B cell (primary cell): ENCODE results near the gene STXBP6. TPM values are rescaled to one million over a fixed set of nuclear protein-coding genes. Genes with fewer than 3 reads are reported as not detected.

ENCODE experiments used
- ATAC-seq: fragments of 200-7000 bp; cut with Tn5 transposase; one replicate; pipeline ENCODE4 v1.10.0; 2021; ENCODE audit warnings: low read depth, mild to moderate bottlenecking, moderate number of reproducible peaks, moderate library complexity
- CTCF ChIA-PET: fragments of 350-600 bp; sonication (Branson Sonifier 250); formaldehyde crosslinking; loops from one replicate; lab custom pipeline; 2021; ENCODE audit warnings: antibody characterized with exemption, inconsistent platforms; lab: Charles Lee
- POLR2A ChIA-PET: fragments of 350-600 bp; sonication (Branson Sonifier 250); formaldehyde crosslinking; loops from one replicate; lab custom pipeline; 2021; ENCODE audit warnings: antibody characterized with exemption; lab: Charles Lee
- DNase-seq: peaks from one replicate; pipeline ENCODE4 v3.0.0; 2013
- H2AFZ ChIP-seq: 2 replicates; pipeline ENCODE4 v1.6.1; 2012; ENCODE audit warnings: mild to moderate bottlenecking, low read depth, low read length; ENCODE audit not compliant: insufficient read depth, poor library complexity, severe bottlenecking
- H3K27ac ChIP-seq, 2 donors: 1 replicate in 1 of 2; 2 replicates in 1 of 2; pipeline ENCODE4 v1.5.1; 2012 to 2013; ENCODE audit warnings: low read length in 2 of 2, mild to moderate bottlenecking in 2 of 2, moderate library complexity in 1 of 2
- H3K27me3 ChIP-seq, 4 experiments: fragments of 200-600 bp in 1 of 4; sonication (generic) in 1 of 4; replicated peaks in 1 of 4; 1 replicate in 2 of 4; 2 replicates in 2 of 4; pipeline versions ENCODE4 v1.6.1 to v1.7.0; 2013 to 2016; ENCODE audit warnings: low read length in 3 of 4, mild to moderate bottlenecking in 2 of 4, mixed read lengths in 1 of 4, moderate library complexity in 1 of 4; ENCODE audit not compliant: insufficient read depth in 4 of 4, control insufficient read depth in 3 of 4; ENCODE audit errors: control extremely low read depth in 1 of 4
- H3K36me3 ChIP-seq, 2 experiments: replicated peaks in 1 of 2; 1 replicate in 1 of 2; 2 replicates in 1 of 2; pipeline versions ENCODE4 v1.6.1 to v1.7.1; 2013; ENCODE audit warnings: low read length in 1 of 2; ENCODE audit not compliant: insufficient read depth in 2 of 2, control insufficient read depth in 1 of 2; ENCODE audit errors: control extremely low read depth in 1 of 2, extremely low read depth in 1 of 2
- H3K4me1 ChIP-seq, 2 donors: fragments of 200-600 bp in 1 of 2; sonication (generic) in 1 of 2; 1 replicate in 1 of 2; 2 replicates in 1 of 2; pipeline versions ENCODE4 v1.5.1 to v1.6.1; 2013 to 2017; ENCODE audit warnings: low read length in 2 of 2; ENCODE audit not compliant: control insufficient read depth in 2 of 2, insufficient read depth in 2 of 2
- H3K4me2 ChIP-seq: replicated peaks from 2 replicates; pipeline ENCODE3; 2012; ENCODE audit warnings: mild to moderate bottlenecking, low read depth, low read length; ENCODE audit not compliant: poor library complexity, severe bottlenecking
- H3K4me3 ChIP-seq, 5 experiments: fragments of 200-600 bp in 1 of 5; sonication (generic) in 1 of 5; 1 replicate in 3 of 5; 2 replicates in 2 of 5; pipeline versions ENCODE4 v1.5.1 to v1.7.0; 2011 to 2016; ENCODE audit warnings: low read length in 4 of 5, mild to moderate bottlenecking in 4 of 5, low read depth in 2 of 5, control low read depth in 1 of 5, moderate library complexity in 1 of 5; ENCODE audit not compliant: insufficient read depth in 1 of 5; ENCODE audit errors: control extremely low read depth in 1 of 5, extremely low read depth in 1 of 5
- H3K79me2 ChIP-seq: fragments of 200-600 bp; sonication (generic); one replicate; pipeline ENCODE4 v1.6.0; 2016; ENCODE audit warnings: low read length; ENCODE audit not compliant: control insufficient read depth, insufficient read depth
- H3K9ac ChIP-seq: fragments of 200-600 bp; sonication (generic); 2 replicates; pipeline ENCODE4 v1.6.1; 2017; ENCODE audit warnings: mild to moderate bottlenecking, low read length, moderate library complexity
- H3K9me3 ChIP-seq, 3 donors: one replicate each; pipeline versions ENCODE4 v1.6.1 to v1.7.1; 2013; ENCODE audit warnings: low read length in 2 of 3; ENCODE audit not compliant: control insufficient read depth in 2 of 3, insufficient read depth in 1 of 3; ENCODE audit errors: control extremely low read depth in 1 of 3
- H4K20me1 ChIP-seq: 2 replicates; pipeline ENCODE4 v1.6.0; 2012; ENCODE audit warnings: mild to moderate bottlenecking, low read length; ENCODE audit not compliant: insufficient read depth, control insufficient read depth, poor library complexity, severe bottlenecking
- H3K27ac Mint-ChIP-seq: one replicate; pipeline ENCODE4 v1.8.0; 2021; ENCODE audit warnings: mixed read lengths
- H3K27me3 Mint-ChIP-seq: one replicate; pipeline ENCODE4 v1.8.0; 2021; ENCODE audit warnings: mixed read lengths
- H3K4me1 Mint-ChIP-seq: one replicate; pipeline ENCODE4 v1.8.0; 2021; ENCODE audit warnings: mixed read lengths
- H3K4me3 Mint-ChIP-seq: one replicate; pipeline ENCODE4 v1.8.0; 2021; ENCODE audit warnings: mixed read lengths
- H3K9me3 Mint-ChIP-seq: one replicate; pipeline ENCODE4 v1.8.0; 2022; ENCODE audit warnings: mixed read lengths; ENCODE audit not compliant: insufficient read depth
- EZH2 ChIP-seq: IDR thresholded peaks from 2 replicates; pipeline ENCODE4 v1.6.1; 2012; ENCODE audit warnings: borderline replicate concordance, low read depth, mild to moderate bottlenecking, moderate library complexity, low read length; ENCODE audit not compliant: insufficient read depth, poor library complexity, severe bottlenecking
- WGBS: methylation state at CpG from one replicate; pipeline ENCODE4 v1.1.5; 2013; ENCODE audit warnings: missing lambda C conversion rate; ENCODE audit not compliant: insufficient coverage; 5-methylcytosine and 5-hydroxymethylcytosine counted together
- intact Hi-C: fragments of 100-400 bp; cut with micrococcal nuclease; formaldehyde crosslinking; loops from one replicate; pipeline ENCODE4 v1.10.0; 2022
- polyA plus RNA-seq: library from polyadenylated mRNA; depleted of rRNA; stranded (reverse); fragments of >200 nt; gene quantifications from 2 replicates; pipeline ENCODE4 v1.2.3, GENCODE V29; 2012
- total RNA-seq, 2 donors: library from RNA; stranded (reverse); fragments of 120-200 nt in 1 of 2; gene quantifications; 1 replicate in 1 of 2; 2 replicates in 1 of 2; pipeline versions ENCODE4 v1.2.3 to v1.2.4, GENCODE V29; 2013 to 2022
- TF ChIP-seq, protein P1 (sequence below): fragments of 200-600 bp; IDR thresholded peaks from one replicate; pipeline ENCODE4 v1.8.0; 2022; ENCODE audit warnings: antibody characterized with exemption, mild to moderate bottlenecking

STXBP6 gene
- total and polyA plus RNA-seq, 2 donors (not counting 1 experiment from before 2014, with no cell fraction given): 0.01 TPM; not detected in 1

DNA sequence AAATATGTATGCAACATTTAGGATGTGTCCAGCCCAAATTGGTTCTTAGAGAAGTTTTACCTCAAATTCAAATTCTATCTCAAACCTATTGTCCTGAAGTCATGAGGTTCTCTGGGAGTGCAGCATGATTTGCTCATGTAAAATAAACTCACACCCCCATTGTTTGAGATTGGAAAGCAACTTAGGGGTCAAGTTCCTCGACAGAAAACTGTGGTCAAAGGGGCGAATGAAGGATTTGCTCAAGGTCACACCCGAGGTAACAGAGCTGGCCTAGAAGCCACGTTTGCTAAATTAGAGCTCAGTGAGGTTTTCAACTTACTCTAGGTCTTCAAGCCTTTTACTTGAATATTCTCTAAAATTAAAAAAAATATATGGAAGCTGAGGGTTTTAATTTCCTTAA is 218.3 kb downstream of the STXBP6 start:
- Histone ChIP-seq H3K27ac (no peak overlapping the region), H3K9me3 (no peaks in the 10 kb centered on the region), H3K4me1 (no peaks in the 10 kb centered on the region), H3K4me3 (no peak overlapping the region), H4K20me1 (no peaks in the 10 kb centered on the region), H3K27me3 (no peaks in the 10 kb centered on the region), H3K9ac (no peak overlapping the region), H3K36me3 (no peaks in the 10 kb centered on the region), H2AFZ (no peak overlapping the region), H3K79me2 (no peaks in the 10 kb centered on the region), H3K4me2 (no peak overlapping the region)
- CTCF ChIA-PET: no interaction called here
- POLR2A ChIA-PET: no interaction called here
- Mint-ChIP-seq H3K9me3 (no peaks in the 10 kb centered on the region), H3K27me3 (peaks cover 4% of the 10 kb centered on the region), H3K4me1 (no peaks in the 10 kb centered on the region), H3K4me3 (no peak overlapping the region), H3K27ac (no peak overlapping the region)
- TF ChIP-seq EZH2: no peak
- TF ChIP-seq, protein P1, sequence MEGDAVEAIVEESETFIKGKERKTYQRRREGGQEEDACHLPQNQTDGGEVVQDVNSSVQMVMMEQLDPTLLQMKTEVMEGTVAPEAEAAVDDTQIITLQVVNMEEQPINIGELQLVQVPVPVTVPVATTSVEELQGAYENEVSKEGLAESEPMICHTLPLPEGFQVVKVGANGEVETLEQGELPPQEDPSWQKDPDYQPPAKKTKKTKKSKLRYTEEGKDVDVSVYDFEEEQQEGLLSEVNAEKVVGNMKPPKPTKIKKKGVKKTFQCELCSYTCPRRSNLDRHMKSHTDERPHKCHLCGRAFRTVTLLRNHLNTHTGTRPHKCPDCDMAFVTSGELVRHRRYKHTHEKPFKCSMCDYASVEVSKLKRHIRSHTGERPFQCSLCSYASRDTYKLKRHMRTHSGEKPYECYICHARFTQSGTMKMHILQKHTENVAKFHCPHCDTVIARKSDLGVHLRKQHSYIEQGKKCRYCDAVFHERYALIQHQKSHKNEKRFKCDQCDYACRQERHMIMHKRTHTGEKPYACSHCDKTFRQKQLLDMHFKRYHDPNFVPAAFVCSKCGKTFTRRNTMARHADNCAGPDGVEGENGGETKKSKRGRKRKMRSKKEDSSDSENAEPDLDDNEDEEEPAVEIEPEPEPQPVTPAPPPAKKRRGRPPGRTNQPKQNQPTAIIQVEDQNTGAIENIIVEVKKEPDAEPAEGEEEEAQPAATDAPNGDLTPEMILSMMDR: no peak
- DNase-seq (no peak), ATAC-seq (no peak)
- intact Hi-C loops: no loop called here
- WGBS: 83% methylated on average over 3 of the region's 4 CpGs

DNA sequence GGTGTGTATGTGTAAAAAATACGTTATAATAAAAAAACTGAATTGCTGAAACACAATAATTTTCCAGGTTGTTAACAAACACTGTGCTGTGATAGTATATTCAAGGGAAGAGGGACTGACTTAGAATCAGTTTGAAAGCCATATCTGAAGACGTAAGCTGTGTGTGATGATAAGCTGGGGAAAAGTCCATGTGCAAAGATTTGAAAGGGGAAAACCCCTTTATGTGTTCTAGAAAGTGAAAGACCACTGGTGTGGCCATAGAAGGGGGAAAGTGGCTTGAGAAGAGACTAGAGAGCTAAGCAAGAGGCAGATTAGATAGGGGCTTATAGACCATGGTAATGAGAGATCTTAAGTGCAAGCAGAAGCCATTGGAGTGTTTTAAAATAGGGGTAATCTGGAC is 220.1 kb downstream of the STXBP6 start:
- CTCF ChIA-PET: no interaction called here
- TF ChIP-seq, protein P1: no peak
- TF ChIP-seq EZH2: no peak
- Histone ChIP-seq H3K36me3 (no peaks in the 10 kb centered on the region), H3K27ac (no peak overlapping the region), H2AFZ (no peak overlapping the region), H3K9me3 (no peaks in the 10 kb centered on the region), H4K20me1 (no peaks in the 10 kb centered on the region), H3K79me2 (no peaks in the 10 kb centered on the region), H3K27me3 (peaks cover 0 to 2% (median 0%) of the 10 kb centered on the region in 4 experiments), H3K4me3 (no peak overlapping the region), H3K9ac (no peak overlapping the region), H3K4me1 (no peaks in the 10 kb centered on the region), H3K4me2 (no peak overlapping the region)
- no peaks in the 10 kb centered on the region for H3K4me1 Mint-ChIP-seq
- no peak for ATAC-seq
- no peaks in the 10 kb centered on the region for H3K9me3 Mint-ChIP-seq
- POLR2A ChIA-PET: no interaction called here
- H3K27ac Mint-ChIP-seq: no peak overlapping the region
- H3K27me3 Mint-ChIP-seq: peaks cover 5% of the 10 kb centered on the region
- 78% methylated on average over 2 of the region's 2 CpGs for WGBS
- H3K4me3 Mint-ChIP-seq: no peak overlapping the region
- intact Hi-C loops: no loop called here
- DNase-seq: no peak
